GM19324 (cell line): ENCODE results near the gene FETUB.
"Not testable (repeated sequence)": the region's sequence is repeated elsewhere in the genome, so short reads cannot be mapped to it uniquely, and the experiment has no call there.

Experiments
- ATAC-seq: cut with Tn5 transposase; IDR thresholded peaks from one replicate; pipeline ENCODE4 v1.9.1; 2021; ENCODE audit warnings: mild to moderate bottlenecking, moderate library complexity; ENCODE audit not compliant: unreplicated experiment, low FRiP score

FETUB gene

DNA sequence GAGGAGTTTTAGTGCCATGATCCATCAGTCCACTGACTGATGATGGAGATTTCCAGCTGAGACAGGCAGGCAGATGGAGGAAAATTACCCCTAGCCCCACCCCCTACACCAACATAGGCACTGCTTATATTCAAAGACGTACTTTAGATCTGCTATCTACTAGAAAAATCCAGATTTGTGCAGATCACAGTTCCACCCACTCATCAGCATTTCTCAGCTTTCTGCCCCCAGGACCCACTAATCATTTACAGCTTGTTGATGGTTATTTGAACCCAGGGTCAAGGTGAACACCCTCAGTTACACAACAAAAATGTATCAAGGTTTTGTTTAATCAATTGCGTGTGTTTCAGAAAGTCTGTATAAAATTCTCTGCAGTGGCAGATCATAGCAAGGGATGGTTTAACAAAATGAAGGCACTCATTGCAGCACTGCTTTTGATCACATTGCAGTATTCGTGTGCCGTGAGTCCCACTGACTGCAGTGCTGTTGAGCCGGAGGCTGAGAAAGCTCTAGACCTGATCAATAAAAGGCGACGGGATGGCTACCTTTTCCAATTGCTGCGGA is 25.5 kb downstream of the FETUB start, which contains the start of gene HRG:
Gene HRG (plus strand): TSS at position 390 of the 564 bp plus-strand sequence. CDS start 18 bp downstream, at position 408.
- no peak for ATAC-seq

DNA sequence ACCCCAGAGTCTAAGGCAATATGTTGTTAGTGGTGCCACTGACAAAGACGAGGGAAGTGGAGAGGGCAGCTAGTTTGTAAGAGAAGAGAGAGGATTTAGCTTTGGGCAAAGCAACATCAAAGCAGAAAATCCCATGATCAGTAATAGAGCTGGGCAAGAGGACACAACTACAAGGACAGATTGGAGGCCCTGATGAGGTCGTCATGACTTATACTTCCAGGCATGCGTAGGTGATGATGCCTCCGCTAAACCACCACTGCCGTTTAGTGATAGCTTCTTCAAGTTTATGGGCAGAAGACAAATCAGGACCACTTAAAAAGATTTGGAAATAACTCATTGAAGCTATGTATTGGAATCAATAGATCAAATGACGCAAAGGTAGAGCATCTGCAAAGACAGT is 28.2 kb downstream of the FETUB start:
- ATAC-seq = no peak

DNA sequence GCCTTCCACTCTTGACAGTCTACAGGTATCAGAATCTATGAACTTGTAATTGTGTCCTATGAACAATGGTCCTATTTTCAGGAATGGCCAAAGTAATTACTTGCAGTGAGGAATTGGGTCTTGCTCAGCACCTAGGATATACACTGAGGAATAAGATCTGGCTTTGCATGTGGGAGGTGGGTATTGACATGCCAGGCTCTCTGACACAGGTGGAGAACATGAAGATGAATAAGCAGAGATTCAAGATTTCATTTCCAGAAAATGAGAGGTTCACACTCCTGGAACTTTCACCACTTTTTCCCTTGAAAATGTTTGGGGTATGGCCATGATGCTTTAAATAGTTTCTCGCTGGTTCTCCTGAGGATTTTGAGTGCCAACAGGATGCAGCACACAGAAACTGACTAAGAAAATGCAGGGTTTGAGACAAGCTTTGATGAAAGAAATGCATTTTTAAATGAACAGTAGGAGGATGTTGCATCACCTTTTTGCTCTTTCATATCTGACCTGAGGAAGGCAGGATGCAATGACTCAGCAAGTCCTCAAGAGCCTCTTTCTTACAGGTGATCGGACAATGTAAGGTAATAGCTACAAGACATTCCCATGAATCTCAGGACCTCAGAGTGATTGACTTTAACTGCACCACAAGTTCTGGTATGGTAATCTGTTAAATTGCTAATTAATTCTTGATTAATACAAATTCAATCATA is 29.3 kb downstream of the FETUB start:
- no peak for ATAC-seq

- no peak for ATAC-seq
Measured at GRCh38 chr3:186670155-186670554, 30.0 kb downstream of the FETUB start.

DNA sequence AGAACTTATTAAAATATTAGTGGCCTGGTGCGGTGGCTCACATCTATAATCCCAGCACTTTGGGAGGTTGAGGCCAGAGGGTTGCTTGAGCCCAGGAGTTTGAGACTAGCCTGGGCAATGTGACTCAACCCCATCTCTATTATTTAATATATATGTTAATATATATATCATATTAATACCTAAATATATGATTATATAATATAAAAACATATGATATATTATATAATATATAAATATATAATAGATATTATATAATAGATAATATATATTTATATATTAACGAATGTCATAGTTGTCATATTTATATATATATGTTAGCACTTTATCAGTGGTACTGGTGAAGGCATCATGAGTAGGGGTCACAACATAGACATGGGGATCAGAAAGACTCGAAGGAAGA is 30.9 kb downstream of the FETUB start:
- no peak for ATAC-seq

DNA sequence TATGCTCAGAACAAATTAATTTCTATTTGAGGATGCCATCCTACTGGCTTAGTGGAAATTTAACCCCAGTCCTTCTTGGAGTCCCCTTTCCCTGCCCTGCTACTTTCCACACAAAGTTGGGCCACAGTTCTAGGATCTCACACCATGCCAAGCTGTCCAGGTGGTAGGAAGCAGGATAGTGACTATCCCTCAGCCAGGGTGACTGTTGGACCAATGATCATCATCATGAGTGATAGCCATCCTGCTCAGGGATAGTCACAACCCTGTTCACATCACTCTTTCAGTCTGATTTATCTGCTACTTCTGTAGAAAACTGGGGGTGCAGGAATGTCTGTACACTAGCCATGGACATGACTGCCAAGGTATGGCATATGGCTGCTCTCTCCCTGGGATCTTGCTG is 38.4 kb downstream of the FETUB start:
- ATAC-seq = no peak

DNA sequence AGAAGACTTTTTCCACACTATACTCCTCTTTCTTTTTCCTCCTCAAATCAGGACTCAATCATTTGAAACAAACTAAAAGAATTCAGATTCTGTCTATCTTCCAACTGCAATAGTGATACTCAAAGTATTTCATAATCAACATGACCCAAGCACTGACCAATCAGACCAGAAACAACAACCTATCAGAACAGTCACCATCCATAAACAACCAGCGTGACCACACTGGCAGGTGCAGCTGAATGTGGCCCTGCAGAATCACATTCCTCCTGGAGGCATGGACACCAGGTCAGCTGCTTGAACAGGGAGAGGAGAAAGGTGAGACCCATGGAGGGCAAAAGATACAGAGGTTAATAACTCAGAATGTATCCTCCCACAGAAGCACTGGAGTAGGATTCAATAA is 39.0 kb downstream of the FETUB start:
- no peak for ATAC-seq

DNA sequence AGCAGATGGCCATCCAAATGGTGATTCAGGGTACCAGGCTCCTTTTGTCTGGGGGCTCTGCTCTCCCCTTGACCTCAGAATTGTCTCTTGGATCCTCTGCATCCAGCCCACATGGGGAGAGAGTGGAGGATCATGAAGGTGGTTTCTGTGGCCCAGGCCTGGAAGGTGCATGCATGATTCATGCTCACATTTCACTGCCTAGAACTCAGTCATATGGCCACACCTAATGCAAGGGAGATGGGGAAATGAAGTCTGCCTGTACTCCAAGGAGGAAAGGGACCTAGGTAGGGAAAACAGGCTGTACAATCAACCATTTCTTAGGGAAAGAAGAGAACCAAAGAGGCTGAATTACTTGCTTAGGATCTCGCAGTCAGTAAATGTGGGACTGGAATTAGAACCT is 40.7 kb downstream of the FETUB start:
- no peak for ATAC-seq

- no peak for ATAC-seq
Measured at GRCh38 chr3:186682812-186683211, 42.6 kb downstream of the FETUB start.

- no peak for ATAC-seq
Measured at GRCh38 chr3:186683979-186684378, 43.8 kb downstream of the FETUB start.

- ATAC-seq = not testable (repeated sequence)
Measured at GRCh38 chr3:186686475-186686874, 46.3 kb downstream of the FETUB start.

DNA sequence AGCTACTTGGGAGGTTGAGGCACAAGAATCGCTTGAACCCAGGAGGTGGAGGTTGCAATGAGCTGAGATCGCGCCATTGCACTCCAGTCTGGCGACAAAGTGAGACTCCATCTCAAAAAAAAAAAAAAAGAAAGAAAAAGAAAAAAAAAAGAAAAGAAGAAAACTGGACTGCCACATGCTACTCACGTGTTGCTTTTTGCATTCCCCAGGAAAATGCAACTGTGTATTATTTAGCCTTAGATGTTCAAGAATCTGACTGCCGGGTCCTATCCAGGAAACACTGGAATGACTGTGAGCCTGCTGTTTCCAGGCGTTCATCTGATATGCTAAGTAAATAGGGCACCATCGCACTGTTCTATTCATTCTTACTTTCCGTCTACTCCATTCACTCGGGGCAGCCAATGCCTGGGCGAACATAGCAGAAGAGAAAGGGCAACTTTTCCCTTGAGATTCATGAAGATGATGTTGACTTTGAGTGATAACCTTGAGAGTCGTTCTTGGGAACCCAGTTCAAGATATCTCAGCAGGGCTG is 47.0 kb downstream of the FETUB start:
- no peak for ATAC-seq

DNA sequence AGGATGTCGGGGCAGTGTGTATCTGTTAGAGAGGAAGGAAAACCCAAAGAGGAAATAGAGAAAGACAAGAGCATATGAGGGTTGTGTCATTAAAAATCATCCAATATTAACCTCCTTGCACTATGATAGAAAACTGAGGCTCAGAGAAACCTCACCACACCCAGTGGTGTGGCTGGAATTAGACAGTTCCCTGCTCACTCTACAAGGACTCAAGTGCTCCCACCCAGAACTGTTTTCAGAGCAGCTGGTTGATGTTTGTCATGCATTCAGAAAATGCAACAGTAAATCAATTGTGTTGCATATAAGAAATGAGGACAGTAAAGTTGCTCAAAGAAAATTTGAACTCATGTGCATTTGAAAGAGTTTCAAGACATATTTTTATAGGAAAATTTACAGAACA is 50.1 kb downstream of the FETUB start:
- ATAC-seq = not testable (repeated sequence)

GRCh38 chr3:186691676-186692075 is 51.5 kb downstream of the FETUB start:
- no peak for ATAC-seq

DNA sequence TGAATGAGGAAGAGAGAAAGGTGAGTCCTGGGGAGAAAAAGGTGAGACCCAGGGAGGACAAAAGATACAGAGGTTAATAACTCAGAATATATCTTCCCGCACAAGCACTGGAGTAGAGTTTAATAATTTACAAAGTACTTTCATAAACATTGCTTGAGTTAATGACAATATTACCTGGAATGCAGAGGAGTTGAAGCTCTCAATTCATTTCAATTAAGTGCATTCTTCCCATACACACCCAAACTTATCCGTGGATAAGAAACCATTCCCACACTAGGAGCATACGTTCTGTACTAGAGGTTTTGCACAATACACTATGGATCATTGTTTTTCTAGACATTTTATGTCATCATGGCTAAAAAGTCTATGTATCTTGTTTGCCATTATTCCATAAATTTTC is 53.6 kb downstream of the FETUB start:
- ATAC-seq = no peak

DNA sequence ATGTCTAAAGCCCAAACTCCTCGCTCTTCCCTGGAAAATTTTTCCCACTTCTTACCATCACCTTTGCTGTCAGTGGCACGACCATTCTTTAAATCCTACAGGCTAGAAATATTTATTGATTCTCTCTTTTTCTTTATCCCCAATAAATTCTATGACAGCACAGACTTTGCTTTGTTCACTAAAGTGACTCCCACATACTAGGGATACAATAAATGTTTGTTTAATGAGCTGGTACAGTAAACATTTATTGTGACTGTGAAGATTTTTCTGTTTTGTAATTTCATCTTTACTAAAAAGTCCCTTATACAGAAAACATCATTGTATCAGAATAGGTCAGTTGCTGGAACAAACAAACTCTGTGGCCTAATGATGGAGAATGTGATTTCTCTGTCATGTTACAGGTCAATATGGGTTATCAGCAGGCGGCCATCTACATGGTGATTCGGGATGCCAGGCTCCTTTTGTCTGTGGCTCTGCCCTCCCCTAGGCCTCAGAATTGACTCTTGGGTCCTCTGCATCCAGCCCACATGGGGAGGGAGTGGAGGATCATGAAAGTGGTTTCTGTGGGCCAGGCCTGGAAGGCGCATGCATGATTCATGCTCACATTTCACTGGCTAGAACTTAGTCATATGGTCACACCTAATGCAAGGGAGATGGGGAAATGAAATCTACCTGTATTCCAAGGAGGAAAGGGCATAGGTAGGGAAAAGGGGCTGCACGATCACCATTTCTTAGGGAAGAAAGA is 54.3 kb downstream of the FETUB start:
- ATAC-seq = no peak

- no peak for ATAC-seq
Measured at GRCh38 chr3:186696522-186696921, 56.3 kb downstream of the FETUB start.

DNA sequence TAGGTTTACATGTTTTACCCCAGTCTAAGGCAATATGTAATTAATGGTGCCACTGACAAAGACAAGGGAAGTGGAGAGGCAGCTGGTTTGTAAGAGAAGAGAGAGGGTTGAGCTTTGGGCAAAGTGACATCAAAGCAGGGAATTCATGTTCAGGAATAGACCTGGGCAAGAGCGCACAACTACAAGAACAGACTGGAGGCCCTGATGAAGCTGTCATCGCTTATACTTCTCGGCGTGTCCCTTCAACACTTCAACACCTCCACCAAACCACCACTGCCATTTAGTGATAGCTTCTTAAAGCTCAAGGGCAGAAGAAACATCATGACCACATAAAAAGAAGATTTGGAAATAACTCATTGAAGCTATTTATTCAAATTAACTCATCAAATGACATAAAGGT is 57.3 kb downstream of the FETUB start:
- ATAC-seq = no peak

DNA sequence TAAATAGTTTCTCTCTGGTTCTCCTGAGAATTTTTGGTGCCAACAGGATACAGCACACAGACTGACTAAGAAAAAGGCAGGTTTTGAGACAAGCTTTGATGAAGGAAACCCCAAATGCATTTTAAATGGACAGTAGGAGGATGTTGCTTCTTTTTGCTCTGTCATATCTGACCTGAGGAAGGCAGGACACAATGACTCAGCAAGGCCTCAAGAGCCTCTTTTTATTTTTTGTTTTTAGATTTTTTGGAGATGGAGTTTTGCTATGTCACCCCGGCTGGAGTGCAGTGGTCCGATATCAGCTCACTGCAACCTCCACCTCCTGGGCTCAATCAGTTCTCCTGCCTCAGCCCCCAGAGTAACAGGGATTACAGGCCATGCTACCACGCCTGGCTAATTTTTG is 60.1 kb downstream of the FETUB start:
- no peak for ATAC-seq

- not testable (repeated sequence) for ATAC-seq
Measured at GRCh38 chr3:186702451-186702850, 62.3 kb downstream of the FETUB start.
